MV-4-11 (cell line): Measurements from ENCODE around the gene ZNRF1.

Source experiments
- DNase-seq: peaks from one replicate; lab custom pipeline; 2025; lab: John Stamatoyannopoulos, UW

ZNRF1 gene

GRCh38 chr16:75027520-75028300 is 28.9 kb downstream of the ZNRF1 start:
- no peak for DNase-seq

- DNase-seq: no peak
Observed at GRCh38 chr16:75028544-75029135, 29.8 kb downstream of the ZNRF1 start.

GRCh38 chr16:75029854-75030253 is 31.0 kb downstream of the ZNRF1 start:
- no peak for DNase-seq

- DNase-seq: no peak
Observed at GRCh38 chr16:75032655-75033054, 33.8 kb downstream of the ZNRF1 start.

- DNase-seq: peak; percentile 28
Observed at GRCh38 chr16:75035410-75035968, 36.7 kb downstream of the ZNRF1 start.

- DNase-seq: peak; percentile 88
Observed at GRCh38 chr16:75038036-75038858, 39.4 kb downstream of the ZNRF1 start.

GRCh38 chr16:75039941-75040340 is 41.1 kb downstream of the ZNRF1 start:
- no peak for DNase-seq

GRCh38 chr16:75042426-75043174 is 43.8 kb downstream of the ZNRF1 start:
- DNase-seq: peak; percentile 92

- no peak for DNase-seq
Observed at GRCh38 chr16:75043175-75043895, 44.5 kb downstream of the ZNRF1 start.

GRCh38 chr16:75044800-75045361 is 46.1 kb downstream of the ZNRF1 start:
- peak; percentile 13 for DNase-seq

- DNase-seq: no peak
Observed at GRCh38 chr16:75045424-75045823, 46.6 kb downstream of the ZNRF1 start.

GRCh38 chr16:75048054-75048453 is 49.2 kb downstream of the ZNRF1 start:
- no peak for DNase-seq

- DNase-seq: no peak
Observed at GRCh38 chr16:75048530-75048929, 49.7 kb downstream of the ZNRF1 start.

GRCh38 chr16:75052481-75053202 is 53.8 kb downstream of the ZNRF1 start:
- DNase-seq: no peak

GRCh38 chr16:75053791-75054555 is 55.1 kb downstream of the ZNRF1 start:
- DNase-seq: peak; percentile 18

GRCh38 chr16:75054556-75054947 is 55.7 kb downstream of the ZNRF1 start:
- DNase-seq: no peak

GRCh38 chr16:75058806-75059205 is 60.0 kb downstream of the ZNRF1 start:
- DNase-seq: no peak

GRCh38 chr16:75059411-75059810 is 60.6 kb downstream of the ZNRF1 start:
- DNase-seq: no peak

- DNase-seq: peak; percentile 44
Observed at GRCh38 chr16:75060723-75061122, 61.9 kb downstream of the ZNRF1 start.
